GM21423 (cell line): Measurements from ENCODE around the gene PDE4B.
"Not testable (repeated sequence)": the region's sequence is repeated elsewhere in the genome, so short reads cannot be mapped to it uniquely, and the experiment has no call there.

Experiments
- ATAC-seq: cut with Tn5 transposase; IDR thresholded peaks from one replicate; pipeline ENCODE4 v1.9.1; 2021; ENCODE audit warnings: mild to moderate bottlenecking, moderate library complexity; ENCODE audit not compliant: unreplicated experiment

The PDE4B gene

GRCh38 chr1:66300280-66300971, 507.7 kb downstream of the PDE4B start:
- ATAC-seq, result no peak

GRCh38 chr1:66300972-66301451, 508.3 kb downstream of the PDE4B start:
- ATAC-seq, result peak; percentile 69

GRCh38 chr1:66302184-66302742, 509.6 kb downstream of the PDE4B start:
- ATAC-seq, result no peak

- ATAC-seq, result no peak
These were observed 510.1 kb downstream of the PDE4B start for GRCh38 chr1:66302815-66303214.

GRCh38 chr1:66303646-66304045, 511.0 kb downstream of the PDE4B start:
- ATAC-seq, result no peak

GRCh38 chr1:66304128-66304527, 511.4 kb downstream of the PDE4B start:
- no peak for ATAC-seq

- no peak for ATAC-seq
These were observed 513.2 kb downstream of the PDE4B start for GRCh38 chr1:66305927-66306326.

GRCh38 chr1:66309006-66309741, 516.5 kb downstream of the PDE4B start:
- no peak for ATAC-seq

GRCh38 chr1:66311092-66311491, 518.4 kb downstream of the PDE4B start:
- no peak for ATAC-seq

GRCh38 chr1:66311628-66312027, 518.9 kb downstream of the PDE4B start:
- no peak for ATAC-seq

- no peak for ATAC-seq
These were observed 519.7 kb downstream of the PDE4B start for GRCh38 chr1:66312271-66312990.

- ATAC-seq, result no peak
These were observed 520.7 kb downstream of the PDE4B start for GRCh38 chr1:66313429-66313828.

GRCh38 chr1:66315671-66316070, 523.0 kb downstream of the PDE4B start:
- no peak for ATAC-seq

GRCh38 chr1:66316464-66317247, 524.0 kb downstream of the PDE4B start:
- no peak for ATAC-seq

- no peak for ATAC-seq
These were observed 524.5 kb downstream of the PDE4B start for GRCh38 chr1:66317248-66317515.

- ATAC-seq, result no peak
These were observed 527.5 kb downstream of the PDE4B start for GRCh38 chr1:66320231-66320630.

- not testable (repeated sequence) for ATAC-seq
These were observed 529.8 kb downstream of the PDE4B start for GRCh38 chr1:66322462-66322861.

GRCh38 chr1:66323958-66324625, 531.4 kb downstream of the PDE4B start:
- no peak for ATAC-seq

GRCh38 chr1:66325594-66326380, 533.1 kb downstream of the PDE4B start:
- no peak for ATAC-seq
